Fibroblast of peridontal ligament (primary cell): Measurements from ENCODE around the gene PTPRG.

Experiments used
- DNase-seq: peaks from one replicate; pipeline ENCODE4 v3.0.0-alpha.2; 2010; ENCODE audit errors: extremely low read depth

Gene PTPRG

DNA sequence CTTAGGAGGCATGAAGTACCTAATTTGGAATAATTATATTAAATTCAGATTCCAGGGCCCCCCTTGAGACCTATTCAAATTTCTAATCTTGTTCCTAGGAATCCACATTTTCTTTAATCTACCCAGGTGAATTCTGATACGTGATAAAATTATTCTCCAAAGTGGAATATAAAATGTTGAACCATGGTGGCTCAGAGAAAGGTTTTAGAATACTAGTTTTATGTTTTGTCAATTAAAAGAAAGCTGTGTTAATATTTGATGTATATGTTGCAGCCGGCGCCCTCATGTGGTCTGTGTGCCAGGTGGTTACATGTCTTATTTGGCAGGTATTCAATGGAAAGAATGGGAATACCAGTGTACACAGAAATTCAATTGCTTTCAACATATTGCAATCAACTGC, 490.1 kb downstream of the PTPRG start:
- DNase-seq: peak; percentile 16

DNA sequence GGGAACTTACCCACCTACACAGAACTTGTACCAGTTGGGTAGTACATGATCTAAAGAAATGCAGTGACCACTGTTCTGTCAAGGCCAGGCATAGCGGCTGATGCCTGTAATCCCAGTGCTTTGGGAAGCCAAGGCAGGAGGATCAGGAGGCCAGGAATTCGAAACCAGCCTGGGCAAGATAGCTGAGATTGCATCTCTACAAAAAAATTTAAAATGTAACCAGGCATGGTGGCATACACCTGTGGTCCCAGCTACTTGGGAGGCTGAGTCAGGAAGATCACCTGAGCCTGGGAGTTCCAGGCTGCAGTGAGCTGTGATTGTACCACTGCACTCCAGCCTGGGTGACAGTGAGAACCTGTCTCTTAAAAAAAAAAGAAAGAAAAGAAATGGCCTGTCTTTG, 491.0 kb downstream of the PTPRG start:
- no peak for DNase-seq

DNA sequence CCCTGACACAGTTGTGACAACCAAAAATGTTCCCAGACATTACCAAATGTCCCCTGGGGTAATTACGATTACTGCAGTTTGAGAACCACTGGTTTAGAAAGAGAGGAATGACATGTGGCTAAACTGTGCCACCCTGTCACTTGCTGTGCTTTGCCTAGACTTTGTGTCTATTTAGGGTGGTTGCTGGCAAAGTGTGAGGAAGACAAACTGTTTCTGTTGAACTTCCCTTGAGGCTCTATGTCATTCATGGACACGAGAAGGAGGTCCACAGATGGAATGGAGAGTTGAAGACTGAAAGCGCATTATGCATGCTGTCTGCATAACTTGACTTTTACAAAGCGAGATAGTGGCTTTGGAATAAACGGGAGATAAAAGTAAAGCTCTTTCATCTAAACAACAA, 495.3 kb downstream of the PTPRG start:
- no peak for DNase-seq

DNA sequence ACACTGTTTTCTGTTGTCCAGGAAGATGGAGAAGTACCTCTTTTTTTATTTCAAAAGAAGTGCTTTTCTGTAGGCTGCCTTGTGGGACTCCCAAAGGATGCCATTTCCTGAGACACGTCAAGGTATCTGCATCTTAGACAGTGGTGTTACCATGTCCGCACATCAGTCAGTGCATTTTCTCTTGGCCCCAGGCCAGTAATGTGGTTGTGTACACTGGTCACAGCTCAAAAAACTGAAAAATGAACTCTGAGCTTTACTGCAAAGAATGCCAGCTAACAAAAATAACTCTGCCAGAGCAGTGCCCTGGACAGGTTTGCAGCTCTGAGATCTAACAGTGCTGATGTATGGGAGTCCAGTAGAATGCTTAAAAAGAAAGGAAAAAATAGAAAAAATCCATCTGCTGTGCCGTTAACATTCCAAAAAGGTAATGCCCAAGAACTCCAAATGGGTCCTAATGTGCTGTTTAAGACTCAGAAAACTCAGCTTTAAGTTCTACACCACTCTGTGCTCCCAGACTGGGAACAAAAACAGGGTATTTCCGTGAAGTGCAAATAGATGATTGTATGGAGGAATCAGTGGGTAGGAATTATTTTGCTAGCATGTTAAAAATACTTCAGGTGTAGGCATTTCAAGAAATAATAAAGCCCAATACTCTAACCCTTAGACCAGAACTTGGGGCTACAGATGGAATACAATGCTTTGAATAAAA, 496.1 kb downstream of the PTPRG start:
- DNase-seq: peak; percentile 11

DNA sequence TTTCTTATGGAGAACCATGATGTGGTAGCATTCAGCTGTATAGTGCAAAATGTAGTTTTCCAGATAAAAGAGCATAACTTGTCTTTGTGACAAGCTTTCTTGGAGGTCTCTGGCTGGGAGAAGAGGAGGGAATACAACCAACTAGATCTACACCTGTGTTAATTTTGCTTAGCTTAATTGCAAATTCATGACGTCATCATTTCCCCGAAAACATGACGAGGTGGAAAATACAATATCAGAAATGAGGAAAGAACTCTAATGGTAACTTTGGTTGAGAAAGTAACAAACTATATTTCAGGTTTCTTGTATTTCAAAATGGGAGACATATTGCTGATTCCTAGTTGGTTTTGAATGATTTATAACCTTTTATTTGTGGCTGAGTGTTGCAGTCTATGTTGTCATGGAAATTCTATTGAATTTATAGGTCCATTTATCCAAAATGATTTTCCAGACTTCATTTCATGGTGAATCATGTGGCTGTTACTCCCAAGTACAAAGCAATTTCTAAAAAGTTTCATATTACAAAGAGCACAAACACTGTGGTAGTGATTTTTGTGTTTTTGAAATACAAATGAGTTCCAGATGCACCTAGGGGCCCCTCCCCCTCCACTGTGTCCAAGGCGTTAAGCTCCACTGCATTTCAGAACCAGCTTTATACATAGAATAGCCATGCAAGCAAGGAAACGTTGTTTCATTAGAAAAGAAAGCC, 504.8 kb downstream of the PTPRG start:
- peak; percentile 91 for DNase-seq

DNA sequence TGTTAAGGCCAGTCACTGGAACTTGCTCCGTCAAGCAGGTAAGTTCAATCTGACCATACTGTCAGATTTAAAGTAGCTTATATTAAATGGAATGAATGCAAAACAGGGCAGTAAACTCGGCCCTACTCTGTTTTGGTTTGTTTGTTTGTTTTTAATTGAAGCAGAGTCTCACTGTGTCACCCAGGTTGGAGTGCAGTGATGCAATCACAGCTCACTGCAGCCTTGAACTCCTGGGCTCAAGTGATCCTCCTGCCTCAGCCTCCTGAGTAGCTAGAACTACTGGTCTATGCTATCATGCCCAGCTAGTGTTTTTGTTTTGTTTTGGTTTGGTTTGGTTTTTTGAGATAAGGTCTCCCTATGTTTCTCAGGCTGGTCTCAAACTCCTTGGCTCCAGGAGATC, 507.0 kb downstream of the PTPRG start:
- no peak for DNase-seq

DNA sequence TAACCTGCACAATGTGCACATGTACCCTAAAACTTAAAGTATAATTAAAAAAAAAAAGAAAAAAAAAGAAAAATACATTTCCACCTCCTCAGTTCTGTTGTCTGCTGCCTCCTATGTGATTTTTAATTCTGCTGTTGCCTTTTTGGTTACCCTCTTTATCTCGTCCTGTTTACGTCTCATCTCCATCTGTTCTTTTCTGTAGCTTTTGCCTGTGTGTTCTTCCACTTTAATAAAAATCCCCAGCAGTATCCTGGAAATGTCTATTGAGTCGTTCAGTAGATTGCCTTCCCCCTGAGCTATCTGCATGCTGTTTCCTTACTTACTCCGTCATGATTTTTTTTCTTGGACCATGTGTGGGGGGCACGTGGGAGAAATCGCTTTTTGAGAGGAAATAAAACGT, 509.5 kb downstream of the PTPRG start:
- no peak for DNase-seq

DNA sequence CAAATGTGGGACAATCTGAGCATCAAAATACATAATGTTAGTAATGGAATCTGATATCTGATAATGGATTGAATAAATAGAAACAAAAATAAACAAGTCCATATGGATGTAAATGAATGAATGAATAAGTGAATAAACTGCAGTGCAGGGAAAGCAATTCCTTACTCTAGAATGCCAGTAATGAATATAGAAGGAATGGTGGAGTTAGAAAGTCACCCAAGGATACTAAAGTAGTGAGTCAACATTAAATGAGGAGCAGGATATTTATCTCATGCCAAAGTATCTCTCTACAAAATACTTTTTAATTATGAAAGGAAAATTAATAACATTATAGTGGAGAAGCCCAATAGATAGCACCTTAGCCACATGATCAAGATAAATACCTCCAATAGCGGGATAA, 511.7 kb downstream of the PTPRG start:
- DNase-seq: peak; percentile 8

DNA sequence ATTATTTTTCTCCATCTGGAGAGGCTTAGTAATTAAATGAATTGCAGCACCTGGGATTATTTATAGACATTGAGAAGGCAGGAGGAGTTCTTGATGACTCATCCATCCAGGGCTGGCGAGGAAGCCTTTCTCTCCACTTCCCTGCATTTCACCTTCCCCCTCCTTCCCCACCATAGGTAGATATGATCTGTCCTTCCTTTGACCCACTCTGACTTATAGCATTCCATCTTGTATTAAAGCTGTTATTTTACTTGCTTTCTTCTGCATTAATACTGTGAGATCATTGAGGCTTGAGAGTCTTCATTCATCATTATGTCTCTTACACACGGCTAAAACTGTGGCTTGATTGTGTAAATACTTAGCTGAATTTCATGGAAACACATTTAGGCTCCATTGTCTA, 523.2 kb downstream of the PTPRG start:
- no peak for DNase-seq

DNA sequence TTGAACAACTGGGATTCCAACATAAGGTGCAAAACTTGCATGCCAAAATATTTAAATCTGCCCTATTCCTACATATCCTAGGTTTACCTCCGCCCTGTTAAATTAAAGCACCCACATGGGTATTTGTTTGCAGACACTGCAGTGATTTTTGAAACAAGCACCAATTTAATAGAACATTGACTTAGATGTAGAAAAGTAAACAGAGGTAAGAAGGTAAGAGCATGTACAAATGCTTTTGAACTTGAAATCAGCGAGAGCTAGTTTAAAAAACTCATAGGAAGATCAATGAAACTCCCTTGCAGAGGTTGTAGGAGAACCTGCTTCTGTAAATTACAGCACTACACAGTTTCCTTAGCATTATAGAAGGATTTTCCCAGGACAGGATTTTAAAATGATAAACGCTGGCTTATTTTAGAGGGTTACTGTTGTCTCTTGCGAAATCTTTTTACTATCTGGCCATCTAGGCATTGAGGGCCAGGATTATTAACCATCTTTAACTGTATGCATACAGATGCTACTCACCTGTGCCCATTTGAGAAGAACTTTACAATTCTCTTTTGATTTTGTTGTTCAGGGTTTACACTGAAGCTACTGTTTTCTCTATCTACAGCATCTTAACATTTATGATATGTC, 527.2 kb downstream of the PTPRG start:
- no peak for DNase-seq

DNA sequence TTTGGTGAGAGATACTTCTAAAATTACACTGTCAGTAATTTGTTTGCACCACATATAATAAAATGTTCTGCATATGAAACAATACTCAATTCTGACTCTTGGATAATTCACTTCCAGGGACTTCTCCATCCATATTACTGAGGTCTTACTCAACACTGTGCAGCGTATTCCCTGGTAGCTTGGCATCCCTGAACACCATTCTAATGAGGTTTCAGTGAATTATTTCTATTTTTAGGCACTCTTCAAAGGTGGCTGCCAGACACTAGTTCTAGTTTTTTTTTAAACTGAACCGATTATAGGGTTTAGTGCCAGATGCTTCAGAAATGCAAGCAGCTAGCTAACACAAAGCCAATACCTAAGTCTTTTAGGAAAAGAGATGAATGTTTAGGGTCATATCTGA, 528.7 kb downstream of the PTPRG start:
- DNase-seq: no peak

DNA sequence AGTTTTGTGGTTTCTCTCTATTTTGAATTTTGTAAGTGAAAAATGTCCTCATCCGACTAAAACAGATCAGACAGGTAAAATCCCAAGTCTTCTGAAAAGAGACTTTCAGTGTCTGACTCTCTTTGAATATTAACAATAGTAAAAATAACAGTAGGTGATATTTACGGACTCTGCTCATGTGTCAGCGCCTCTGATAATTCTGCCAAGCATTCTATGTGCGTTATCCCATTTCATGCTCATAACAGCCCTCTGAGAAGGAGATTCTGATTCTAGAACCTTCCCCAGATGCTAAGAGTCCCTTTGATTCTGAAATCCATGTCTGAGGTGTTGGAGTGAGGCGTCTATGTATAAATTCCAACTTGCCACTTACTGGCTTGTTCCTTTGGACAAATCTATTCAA, 529.1 kb downstream of the PTPRG start:
- DNase-seq: no peak

DNA sequence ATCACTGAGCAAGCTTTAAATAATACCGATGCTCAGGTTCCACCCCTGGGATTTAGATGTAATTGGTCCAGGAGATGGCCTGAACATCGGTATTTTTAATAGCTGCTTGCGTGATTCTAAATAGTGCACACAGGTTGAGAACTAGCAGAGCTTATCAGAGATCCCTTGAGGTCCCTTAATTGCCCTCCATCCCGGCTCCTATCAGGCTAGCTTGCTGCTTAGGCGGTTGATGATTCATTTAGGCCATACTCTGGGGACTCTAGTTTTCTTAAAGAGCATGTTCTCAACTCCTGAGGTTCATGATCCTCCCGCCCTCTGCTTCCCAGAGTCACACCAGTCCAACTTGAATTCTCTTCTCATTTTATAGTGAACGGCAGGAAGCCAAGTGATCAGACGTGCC, 531.7 kb downstream of the PTPRG start:
- DNase-seq: no peak

DNA sequence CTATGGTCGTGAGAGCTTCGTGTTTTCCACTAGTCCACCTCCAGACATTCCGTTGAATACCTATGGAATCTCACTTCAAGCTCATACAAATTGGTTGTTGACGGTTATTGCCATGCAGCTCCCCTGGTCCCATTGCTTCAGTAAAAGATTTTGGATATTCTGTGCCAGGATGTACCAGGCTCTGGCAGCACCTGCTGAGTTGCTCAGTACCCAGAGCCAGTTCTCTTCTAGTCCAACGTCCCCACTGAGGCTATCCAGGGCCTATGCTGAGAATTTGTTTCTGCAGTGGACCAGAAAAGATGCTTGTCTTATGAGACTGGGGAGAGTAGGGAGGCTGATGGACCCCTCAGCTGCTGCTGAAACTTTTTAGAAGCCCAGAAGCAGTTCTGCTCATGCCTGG, 533.1 kb downstream of the PTPRG start:
- no peak for DNase-seq

DNA sequence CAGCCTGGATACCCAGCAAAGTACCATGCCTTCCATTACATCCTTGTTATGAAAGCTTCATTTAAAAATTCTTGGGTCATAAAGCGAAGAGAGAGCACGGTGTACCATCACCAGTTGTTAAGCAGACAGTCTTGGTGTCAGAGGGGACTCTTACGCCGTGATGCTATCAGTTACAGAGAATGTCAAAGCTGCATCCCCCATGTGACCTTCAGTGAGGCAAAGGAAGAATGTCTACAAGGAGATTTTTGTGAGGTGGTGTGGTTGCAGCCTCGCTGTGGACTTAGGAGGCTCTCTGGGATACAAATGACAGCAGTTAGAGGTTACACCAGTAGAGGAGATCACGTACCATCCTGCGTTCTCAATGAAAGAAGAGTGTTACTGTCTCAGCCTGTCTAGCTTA, 533.7 kb downstream of the PTPRG start:
- no peak for DNase-seq

DNA sequence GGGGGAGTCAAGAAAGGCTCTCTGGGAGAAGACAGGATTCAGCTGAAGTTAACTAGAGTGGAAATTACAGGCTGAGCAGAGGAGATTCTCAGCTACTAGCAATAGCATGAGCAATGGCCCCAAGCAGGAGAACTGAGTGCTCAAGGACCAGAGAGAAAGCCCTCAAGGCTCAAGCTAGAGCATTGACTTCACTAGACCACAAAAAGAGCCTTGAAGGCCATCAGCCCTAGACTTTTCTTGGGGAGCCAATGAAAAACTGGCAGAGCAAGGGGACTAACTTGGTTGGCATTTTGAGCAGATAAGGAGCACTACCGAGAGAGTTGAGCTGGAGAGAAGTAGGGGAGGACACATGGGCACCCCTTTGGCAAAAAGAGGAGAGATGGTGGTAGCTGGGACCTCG, 534.4 kb downstream of the PTPRG start:
- no peak for DNase-seq

DNA sequence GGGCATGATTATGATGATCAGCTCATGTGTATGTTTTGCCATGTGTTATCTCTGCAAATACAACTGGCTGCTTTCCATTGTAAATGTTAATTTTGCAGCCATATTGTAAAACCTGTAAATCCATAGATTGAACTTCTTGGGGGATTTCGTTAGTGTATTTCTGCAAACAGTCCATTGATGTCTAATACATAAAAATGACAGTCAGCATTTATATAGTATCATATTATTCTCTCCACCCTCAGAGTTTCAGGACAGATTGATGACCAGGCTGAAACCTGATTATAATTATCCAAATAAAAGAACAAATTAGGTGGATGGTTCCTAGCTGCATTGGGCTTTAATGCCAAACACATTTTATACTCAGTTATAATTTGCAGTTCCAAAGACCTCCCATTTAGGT, 535.1 kb downstream of the PTPRG start:
- no peak for DNase-seq

DNA sequence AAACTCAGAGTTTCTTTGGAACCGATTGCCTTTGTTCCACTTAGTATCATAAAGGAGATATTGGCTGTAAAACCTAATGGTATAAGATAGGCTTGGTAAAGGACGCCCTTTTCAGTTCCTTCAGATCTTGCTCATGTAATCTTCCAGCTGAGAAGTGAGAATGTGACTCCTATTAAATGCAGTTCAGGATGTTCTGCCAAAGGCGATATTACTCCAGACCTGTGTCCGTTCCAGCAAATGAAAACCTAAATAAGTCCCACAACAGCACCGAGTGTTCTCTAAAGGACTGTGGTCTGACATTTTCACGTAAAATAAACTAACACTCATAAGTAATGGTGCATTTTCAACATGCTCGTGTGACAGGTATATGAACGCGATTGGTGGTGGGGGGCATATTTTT, 535.8 kb downstream of the PTPRG start:
- no peak for DNase-seq

DNA sequence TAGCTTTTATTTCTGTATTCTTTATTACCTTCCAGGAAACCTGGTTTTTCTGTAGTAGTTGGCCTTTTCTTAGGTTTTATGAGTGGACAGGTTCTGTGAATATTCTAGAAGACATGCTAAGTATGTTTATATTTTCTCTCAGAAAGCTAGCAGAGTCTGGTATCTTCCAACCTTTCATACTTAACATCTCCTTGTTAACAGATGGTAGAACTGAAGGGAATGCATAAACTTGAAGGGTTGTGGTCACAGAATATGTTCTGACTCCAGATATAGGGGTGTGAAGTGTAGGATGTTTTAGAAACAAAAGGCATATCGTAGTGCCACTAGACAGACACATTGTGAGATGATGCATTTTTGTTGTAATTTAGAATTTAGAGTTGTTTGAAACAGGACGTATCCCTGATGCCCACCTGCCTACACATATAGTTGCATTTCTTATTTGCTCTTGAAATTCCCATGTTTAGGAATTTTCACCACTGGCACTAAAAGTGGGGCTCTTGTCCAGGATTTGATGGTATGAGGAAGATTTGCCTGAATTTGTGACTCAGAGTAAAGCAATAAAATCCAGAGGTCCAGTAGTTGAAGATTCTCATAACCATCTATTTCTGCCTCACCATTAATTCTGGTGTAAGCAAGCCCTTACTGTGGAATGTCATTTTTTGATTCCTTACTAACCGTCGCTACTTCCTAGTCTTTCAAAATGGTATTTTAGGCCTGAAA, 537.4 kb downstream of the PTPRG start:
- peak; percentile 39 for DNase-seq

DNA sequence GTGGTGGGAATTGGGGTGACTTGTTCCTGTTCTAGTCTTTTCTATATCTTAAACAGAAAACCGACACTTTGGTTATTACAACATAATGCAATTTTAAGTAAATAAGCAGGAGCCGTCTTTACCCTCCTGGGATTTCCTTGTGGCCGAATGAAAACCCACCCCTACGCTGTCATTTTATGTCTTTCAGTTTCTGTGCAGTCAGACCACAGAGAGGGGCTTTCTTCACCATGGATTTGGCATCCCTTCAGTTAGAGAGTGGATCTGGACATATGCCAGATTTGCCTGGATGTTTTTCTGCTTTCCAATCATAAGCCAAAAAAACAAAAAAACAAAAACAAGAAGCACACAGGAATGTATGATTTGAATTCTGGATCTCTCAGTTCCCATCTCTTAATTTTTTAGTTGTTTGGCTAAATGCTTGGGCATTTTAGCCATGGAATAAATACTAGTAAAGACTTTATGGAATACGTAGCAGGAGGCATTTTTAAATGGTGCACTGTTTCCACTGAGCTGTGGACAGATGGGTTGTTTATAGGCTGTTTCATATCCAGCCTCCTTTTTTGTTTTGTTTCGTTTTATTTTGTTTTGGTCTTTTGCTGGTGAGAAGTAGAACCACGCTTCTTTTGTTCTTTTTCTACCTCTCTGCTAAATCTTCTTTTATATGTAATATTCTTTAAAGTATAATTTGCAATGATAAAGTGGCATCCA, 539.1 kb downstream of the PTPRG start:
- DNase-seq: no peak

DNA sequence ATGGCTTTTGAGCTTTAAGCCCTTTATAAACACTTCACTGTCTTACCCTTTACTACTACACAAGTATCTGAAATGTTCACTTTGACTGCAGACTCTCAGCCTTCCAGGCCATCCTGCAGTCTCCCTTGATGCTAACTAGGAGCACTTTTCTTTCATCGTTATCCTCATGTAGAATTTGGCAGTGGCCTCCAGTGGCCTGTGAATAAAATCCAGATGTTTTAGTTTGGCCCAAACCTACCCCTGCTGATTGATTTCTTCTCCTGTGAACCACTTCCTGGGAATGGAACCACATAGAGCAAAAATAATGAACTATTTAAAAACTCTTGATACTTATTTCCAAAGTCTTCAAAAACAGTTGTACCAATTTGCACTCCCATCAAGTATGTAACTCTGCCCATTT, 540.1 kb downstream of the PTPRG start:
- DNase-seq: peak; percentile 81

DNA sequence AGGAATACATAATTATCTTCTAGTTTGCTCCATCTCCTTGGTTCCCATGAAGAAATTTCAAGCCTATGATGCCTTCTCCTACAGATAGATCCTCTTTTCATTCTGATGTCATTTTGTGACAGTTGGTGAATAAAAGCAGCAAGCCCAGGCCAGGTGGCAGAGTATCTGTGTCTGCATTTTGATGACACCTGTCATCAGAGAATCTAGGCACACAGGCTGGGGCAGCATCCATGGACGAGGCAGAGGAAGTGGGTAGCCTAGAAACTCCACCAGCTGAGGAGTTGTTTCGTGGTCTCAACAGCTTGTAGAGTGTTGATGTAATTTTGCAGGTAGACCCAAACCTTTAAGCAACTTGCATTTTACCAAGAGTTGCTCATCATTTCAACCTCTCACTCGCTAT, 542.2 kb downstream of the PTPRG start:
- DNase-seq: no peak
